Measurements from ENCODE around the gene RIT2. TPM values are rescaled to one million over a fixed set of nuclear protein-coding genes. Genes with fewer than 3 reads are reported as not detected.

Gene RIT2
- total RNA-seq, 1 donor from 2014 or later, result not detected

- Mint-ChIP-seq H3K4me1 (ENCODE audit: low read depth) (peaks cover 17% of the 10 kb centered on the region), H3K27ac (no peak overlapping the region), H3K36me3 (ENCODE audit: insufficient read depth) (no peaks in the 10 kb centered on the region), H3K9me3 (ENCODE audit: low read depth) (no peaks in the 10 kb centered on the region), H3K4me3 (ENCODE audit: low read depth) (no peak overlapping the region), H3K27me3 (no peaks in the 10 kb centered on the region)
- DNase-seq (ENCODE audit: low spot score, unreplicated experiment), result no peak
- TF ChIP-seq CTCF (IDR thresholded peaks at IDR 0.05; ENCODE audit: unreplicated experiment), result no peak
Measured at GRCh38 chr18:42861271-42861670, 254.2 kb downstream of the RIT2 start.

DNA sequence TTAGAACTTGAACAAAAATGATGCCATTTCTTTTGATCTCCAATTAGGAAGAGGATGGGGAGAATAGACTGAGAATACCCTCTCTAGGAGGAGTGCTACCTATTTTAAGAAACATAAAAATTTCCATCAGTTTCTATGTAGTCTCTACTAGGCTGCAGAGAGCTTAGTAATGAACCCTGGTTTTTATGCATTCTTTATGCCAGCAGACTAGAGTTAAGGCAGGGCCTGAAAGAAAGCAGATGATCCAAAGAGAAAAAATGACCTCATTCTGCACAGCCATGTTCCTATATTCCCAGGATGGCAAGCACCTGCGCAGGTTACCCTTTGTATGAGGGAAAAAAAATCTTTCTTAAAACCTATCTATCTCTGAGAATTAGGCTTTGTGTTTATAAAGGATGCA is 254.9 kb downstream of the RIT2 start:
- no peak overlapping the region for H3K27ac Mint-ChIP-seq
- H3K36me3 Mint-ChIP-seq (ENCODE audit: insufficient read depth), result no peaks in the 10 kb centered on the region
- no peaks in the 10 kb centered on the region for H3K9me3 Mint-ChIP-seq (ENCODE audit: low read depth)
- no peak overlapping the region for H3K4me3 Mint-ChIP-seq (ENCODE audit: low read depth)
- H3K27me3 Mint-ChIP-seq, result no peaks in the 10 kb centered on the region
- peaks cover 17% of the 10 kb centered on the region for H3K4me1 Mint-ChIP-seq (ENCODE audit: low read depth)
- DNase-seq (ENCODE audit: low spot score, unreplicated experiment), result no peak
- TF ChIP-seq CTCF (IDR thresholded peaks at IDR 0.05; ENCODE audit: unreplicated experiment), result no peak

GRCh38 chr18:42860011-42860410 is 255.5 kb downstream of the RIT2 start:
- no peak for DNase-seq (ENCODE audit: low spot score, unreplicated experiment)
- Mint-ChIP-seq H3K4me3 (ENCODE audit: low read depth) (no peak overlapping the region), H3K27me3 (no peaks in the 10 kb centered on the region), H3K9me3 (ENCODE audit: low read depth) (no peaks in the 10 kb centered on the region), H3K4me1 (ENCODE audit: low read depth) (peaks cover 17% of the 10 kb centered on the region), H3K36me3 (ENCODE audit: insufficient read depth) (no peaks in the 10 kb centered on the region), H3K27ac (no peak overlapping the region)
- TF ChIP-seq CTCF (IDR thresholded peaks at IDR 0.05; ENCODE audit: unreplicated experiment), result no peak

DNA sequence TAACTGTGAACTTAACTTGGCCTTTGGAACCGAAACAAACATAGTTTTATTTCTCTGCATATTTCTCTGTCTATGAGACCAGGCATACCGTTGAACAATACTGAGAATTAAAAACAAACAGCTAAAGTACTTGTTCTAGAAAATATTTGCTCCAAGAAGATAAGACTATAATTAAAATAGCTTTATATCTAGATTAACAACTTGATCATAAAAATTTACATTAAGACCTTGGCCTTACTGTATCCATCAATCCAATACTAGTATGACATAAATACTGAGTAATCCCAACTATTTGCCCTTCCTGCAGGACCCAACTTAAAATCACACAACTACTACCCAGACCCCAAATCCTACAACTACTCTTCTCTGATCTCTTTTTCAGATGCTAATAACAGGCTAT is 260.9 kb downstream of the RIT2 start:
- Mint-ChIP-seq H3K9me3 (ENCODE audit: low read depth) (no peaks in the 10 kb centered on the region), H3K27me3 (no peaks in the 10 kb centered on the region), H3K4me3 (ENCODE audit: low read depth) (no peak overlapping the region), H3K27ac (no peak overlapping the region), H3K4me1 (ENCODE audit: low read depth) (no peaks in the 10 kb centered on the region), H3K36me3 (ENCODE audit: insufficient read depth) (no peaks in the 10 kb centered on the region)
- DNase-seq (ENCODE audit: low spot score, unreplicated experiment), result no peak
- TF ChIP-seq CTCF (IDR thresholded peaks at IDR 0.05; ENCODE audit: unreplicated experiment), result no peak

DNA sequence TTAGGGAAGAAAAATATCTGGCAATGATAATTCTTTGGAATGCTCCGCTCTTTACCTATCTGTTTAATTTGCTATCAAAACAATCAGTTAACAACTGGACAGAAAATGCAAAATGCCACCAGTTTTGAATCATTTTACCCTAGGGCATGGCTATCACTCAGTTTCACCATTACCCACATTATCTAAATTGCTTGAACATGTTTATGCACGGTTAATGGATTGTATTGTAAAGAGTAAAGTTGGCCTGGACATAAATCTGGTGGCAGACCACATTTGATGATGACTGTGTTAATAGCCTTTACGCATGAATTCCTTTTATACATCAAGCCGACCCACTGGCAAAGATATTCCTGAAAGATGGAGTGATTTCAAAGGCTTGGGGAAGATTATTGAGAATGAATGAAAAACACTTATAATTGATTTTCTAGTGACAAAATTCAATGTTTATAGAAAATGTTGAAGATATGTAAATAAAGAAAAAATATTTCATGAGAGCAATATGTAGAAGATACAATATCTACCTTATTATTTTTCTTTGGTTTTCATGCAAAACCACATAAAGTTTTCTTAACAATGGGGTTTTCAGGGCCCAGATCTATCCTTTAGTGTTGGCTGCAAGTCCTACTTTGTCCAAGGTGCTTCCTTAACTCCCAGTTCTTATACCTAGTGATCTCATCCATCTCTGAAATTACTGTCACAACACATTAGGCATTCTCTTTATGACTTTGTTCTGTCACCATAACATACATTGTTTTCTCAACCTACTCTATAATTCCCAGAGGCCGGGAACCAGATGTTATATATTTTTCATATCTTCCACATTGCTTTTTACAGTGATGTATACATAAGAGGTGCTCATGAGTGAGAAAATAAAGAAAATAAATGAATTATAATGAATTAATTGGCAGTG is 265.1 kb downstream of the RIT2 start:
- no peak for TF ChIP-seq CTCF (IDR thresholded peaks at IDR 0.05; ENCODE audit: unreplicated experiment)

More for the DNA sequence above, 265.1 kb downstream of the RIT2 start:
- no peak overlapping the region for H3K4me3 Mint-ChIP-seq (ENCODE audit: low read depth)
- H3K36me3 Mint-ChIP-seq (ENCODE audit: insufficient read depth), result no peaks in the 10 kb centered on the region
- H3K27ac Mint-ChIP-seq, result no peak overlapping the region
- H3K9me3 Mint-ChIP-seq (ENCODE audit: low read depth), result no peaks in the 10 kb centered on the region
- H3K4me1 Mint-ChIP-seq (ENCODE audit: low read depth), result no peaks in the 10 kb centered on the region
- DNase-seq (ENCODE audit: low spot score, unreplicated experiment), result no peak
- no peaks in the 10 kb centered on the region for H3K27me3 Mint-ChIP-seq
